HCT116 (cell line): ENCODE measurements around the gene SLC34A3. TPM values are rescaled to one million over a fixed set of nuclear protein-coding genes. Genes with fewer than 3 reads are reported as not detected.

Experiments
- ATAC-seq: fragments of 200-7000 bp; cut with Tn5 transposase; 2 replicates; pipeline ENCODE4 v1.9.1; 2020; ENCODE audit warnings: mild to moderate bottlenecking, moderate library complexity
- BruUV-seq: library from RNA; stranded (reverse); fragments of 400-500 nt; replicated peaks from 2 replicates; lab custom pipeline; 2021; lab: Mats Ljungman, UMichigan
- CTCF ChIA-PET: fragments of 300-600 bp; sonication (Branson Sonifier 250); formaldehyde crosslinking; loops from one replicate; lab custom pipeline; 2021; ENCODE audit warnings: antibody characterized with exemption; lab: Charles Lee
- POLR2A ChIA-PET: fragments of 300-600, 350-600 bp; sonication (Branson Sonifier 250); formaldehyde crosslinking; loops from one replicate; lab custom pipeline; 2021; ENCODE audit warnings: antibody characterized with exemption; lab: Charles Lee
- RAD21 ChIA-PET, 2 experiments: fragments of 300-600 bp; sonication (Branson Sonifier 250); formaldehyde crosslinking; loops; one replicate each; lab custom pipeline; 2023; ENCODE audit warnings: low total read pairs in 2 of 2; ENCODE audit not compliant: uncharacterized antibody in 2 of 2, unreplicated experiment in 2 of 2, low non-redundant PET in 1 of 2; lab: Charles Lee
- DNase-seq: peaks from one replicate; pipeline ENCODE4 v3.0.0-alpha.2; 2010; ENCODE audit warnings: low read depth, low spot score
- H2AFZ ChIP-seq: fragments of 200-600 bp; shearing (Covaris generic), sonication (generic); 2 replicates; pipeline ENCODE4 v1.6.1; 2017; ENCODE audit warnings: low read depth, mixed run types, mixed read lengths, antibody characterized with exemption, low read length; ENCODE audit not compliant: poor library complexity, severe bottlenecking
- H3K27ac ChIP-seq: 2 replicates; pipeline ENCODE4 v1.5.1; 2012; ENCODE audit warnings: low read depth, low read length
- H3K27me3 ChIP-seq: fragments of 200-600 bp; sonication (generic); 2 replicates; pipeline ENCODE4 v1.6.1; 2016; ENCODE audit warnings: mixed run types, low read length, mixed read lengths; ENCODE audit not compliant: insufficient read depth
- H3K36me3 ChIP-seq, 2 experiments: fragments of 200-500 bp in 1 of 2; fragments of 200-600 bp in 1 of 2; sonication (Bioruptor generic) in 1 of 2; sonication (generic) in 1 of 2; 2 replicates each; pipeline versions ENCODE4 v1.5.1 to v1.6.1; 2014 to 2016; ENCODE audit warnings: low read length in 2 of 2, inconsistent platforms in 1 of 2, mixed read lengths in 1 of 2, mixed run types in 1 of 2; ENCODE audit not compliant: insufficient read depth in 2 of 2, control insufficient read depth in 1 of 2
- H3K4me1 ChIP-seq, 2 experiments: fragments of 200-600 bp in 1 of 2; sonication (generic) in 1 of 2; 2 replicates each; pipeline versions ENCODE4 v1.5.1 to v1.6.1; 2012 to 2017; ENCODE audit warnings: low read length in 2 of 2, inconsistent platforms in 1 of 2, mild to moderate bottlenecking in 1 of 2, mixed read lengths in 1 of 2, mixed run types in 1 of 2, moderate library complexity in 1 of 2; ENCODE audit not compliant: insufficient read depth in 2 of 2, control insufficient read depth in 1 of 2
- H3K4me2 ChIP-seq: fragments of 200-600 bp; sonication (generic); 2 replicates; pipeline ENCODE4 v1.6.1; 2017; ENCODE audit warnings: mixed run types, low read length, mixed read lengths
- H3K4me3 ChIP-seq, 2 experiments: fragments of 200-600 bp in 1 of 2; sonication (generic) in 1 of 2; replicated peaks in 1 of 2; 2 replicates each; pipeline ENCODE4 v1.5.1; 2011 to 2016; ENCODE audit warnings: low read length in 2 of 2, control low read depth in 1 of 2, low read depth in 1 of 2, mild to moderate bottlenecking in 1 of 2, mixed read lengths in 1 of 2, mixed run types in 1 of 2
- H3K79me2 ChIP-seq: fragments of 200-600 bp; sonication (generic); 2 replicates; pipeline ENCODE4 v1.6.1; 2017; ENCODE audit warnings: mild to moderate bottlenecking, mixed run types, low read length, moderate library complexity, mixed read lengths; ENCODE audit not compliant: insufficient read depth
- H3K9ac ChIP-seq: fragments of 200-600 bp; sonication (generic); 2 replicates; pipeline ENCODE4 v1.6.1; 2016; ENCODE audit warnings: low read length, mixed read lengths
- H3K9me2 ChIP-seq: fragments of 200-600 bp; sonication (generic), shearing (Covaris generic); 2 replicates; pipeline ENCODE4 v1.6.1; 2017; ENCODE audit warnings: mixed run types, mild to moderate bottlenecking, moderate library complexity; ENCODE audit not compliant: insufficient read depth
- H3K9me3 ChIP-seq, 2 experiments: fragments of 200-500 bp in 1 of 2; fragments of 200-600 bp in 1 of 2; sonication (Bioruptor generic) in 1 of 2; sonication (generic) in 1 of 2; 2 replicates each; pipeline ENCODE4 v1.6.1; 2014 to 2017; ENCODE audit warnings: low read length in 2 of 2, mixed read lengths in 2 of 2, inconsistent platforms in 1 of 2, low read depth in 1 of 2, mild to moderate bottlenecking in 1 of 2, mixed run types in 1 of 2, moderate library complexity in 1 of 2; ENCODE audit not compliant: control insufficient read depth in 1 of 2, insufficient read depth in 1 of 2
- H4K20me1 ChIP-seq: fragments of 200-600 bp; sonication (generic), shearing (Covaris generic); 2 replicates; pipeline ENCODE4 v1.6.1; 2017; ENCODE audit warnings: mixed run types, mild to moderate bottlenecking, moderate library complexity; ENCODE audit not compliant: insufficient read depth
- EGR1 ChIP-seq: IDR thresholded peaks from 2 replicates; pipeline ENCODE4 v1.6.1; 2012; ENCODE audit warnings: low read depth
- ELF1 ChIP-seq: IDR thresholded peaks from 2 replicates; pipeline ENCODE4 v1.6.1; 2012; ENCODE audit warnings: low read depth, borderline replicate concordance
- FOSL1 ChIP-seq: IDR thresholded peaks from 2 replicates; pipeline ENCODE4 v1.6.1; 2012; ENCODE audit warnings: low read depth
- MAX ChIP-seq: IDR thresholded peaks from 2 replicates; pipeline ENCODE4 v1.6.1; 2012
- TCF7L2 ChIP-seq: IDR thresholded peaks from 2 replicates; pipeline ENCODE4 v1.7.0; 2011; ENCODE audit warnings: borderline replicate concordance, inconsistent platforms; ENCODE audit not compliant: insufficient read depth, insufficient read length; ENCODE audit errors: extremely low read depth
- YY1 ChIP-seq: IDR thresholded peaks from 2 replicates; pipeline ENCODE4 v1.6.1; 2011; ENCODE audit warnings: low read length, low read depth, moderate library complexity, mild to moderate bottlenecking; ENCODE audit not compliant: insufficient replicate concordance; ENCODE audit errors: extremely low read depth
- ZFX ChIP-seq: fragments of 450-650 bp; IDR thresholded peaks from 2 replicates; pipeline ENCODE4 v1.6.1; 2017
- intact Hi-C: fragments of 100-400 bp; cut with micrococcal nuclease; formaldehyde crosslinking; loops from 2 replicates; pipeline ENCODE4 v1.10.0; 2022
- total RNA-seq: library from RNA; stranded (reverse); gene quantifications from one replicate; pipeline ENCODE4 v1.2.1, GENCODE V29; 2021; ENCODE audit not compliant: unreplicated experiment

Gene SLC34A3
- total RNA-seq, 1 experiment from 2014 or later, result 0.15 TPM

- ATAC-seq, result no peak
- H3K4me2 ChIP-seq, result peak overlapping the region; percentile 37
- POLR2A ChIA-PET, result interaction anchor here (2.2 kb wide), 1 partner anchor 46 kb away, joined by 6 read pairs; the partner anchor contains the start of gene TUBB4B
These were observed 35.8 kb upstream of the SLC34A3 start for GRCh38 chr9:137194909-137195308.

GRCh38 chr9:137195525-137196220, 35.0 kb upstream of the SLC34A3 start:
- peaks cover 32 to 49% of the 10 kb centered on the region in 2 experiments for H3K4me1 ChIP-seq
- TF ChIP-seq MAX, result no peak
- TF ChIP-seq YY1, result no peak
- no peak for TF ChIP-seq TCF7L2
- no peak for TF ChIP-seq ZFX
- TF ChIP-seq FOSL1, result no peak
- no peak overlapping the region for H3K4me3 ChIP-seq
- H3K79me2 ChIP-seq, result peaks cover 15% of the 10 kb centered on the region; the same call in 1 of the 2 replicates
- intact Hi-C loops, result no loop called here
- H3K27ac ChIP-seq, result peak overlapping the region; percentile 38; the same call in 1 of the 2 replicates
- no TSS peak for BruUV-seq
- DNase-seq (no peak), ATAC-seq (no peak)
- no peak overlapping the region for H2AFZ ChIP-seq
- ChIA-PET POLR2A (interaction anchor here (2.2 kb wide), 1 partner anchor 45 kb away, joined by 6 read pairs; the partner anchor contains the start of gene TUBB4B), RAD21 (no interaction called here), CTCF (interaction anchor here (1.2 to 1.7 kb wide), 2 partner anchors 32 to 41 kb away, joined by 3 to 4 read pairs; partner anchors contain the start of gene RNF224)
- no peaks in the 10 kb centered on the region for H3K27me3 ChIP-seq
- no peaks in the 10 kb centered on the region; a peak in 1 of 4 replicates for H3K36me3 ChIP-seq
- H3K4me2 ChIP-seq, result peak overlapping the region; percentile 37
- H4K20me1 ChIP-seq, result no peaks in the 10 kb centered on the region
- no peaks in the 10 kb centered on the region for H3K9me2 ChIP-seq
- H3K9me3 ChIP-seq, result no peaks in the 10 kb centered on the region
- H3K9ac ChIP-seq, result no peak overlapping the region

More at GRCh38 chr9:137194909-137195308, 35.8 kb upstream of the SLC34A3 start:
- H3K36me3 ChIP-seq, result peaks cover 0 to 5% of the 10 kb centered on the region in 2 experiments; a peak in 1 of 4 replicates
- H3K4me3 ChIP-seq, result no peak overlapping the region
- H2AFZ ChIP-seq, result no peak overlapping the region
- no peaks in the 10 kb centered on the region for H3K9me2 ChIP-seq
- peaks cover 35 to 57% of the 10 kb centered on the region in 2 experiments for H3K4me1 ChIP-seq
- peaks cover 21% of the 10 kb centered on the region for H3K79me2 ChIP-seq
- H3K9me3 ChIP-seq, result no peaks in the 10 kb centered on the region
- peak overlapping the region; percentile 38; the same call in 1 of the 2 replicates for H3K27ac ChIP-seq
- no peak overlapping the region for H3K9ac ChIP-seq
- no peak for DNase-seq
- TF ChIP-seq EGR1 (no peak), ELF1 (no peak)
- H4K20me1 ChIP-seq, result no peaks in the 10 kb centered on the region
- BruUV-seq, result no TSS peak
- no peaks in the 10 kb centered on the region for H3K27me3 ChIP-seq
- intact Hi-C loops, result no loop called here
- ChIA-PET RAD21 (no interaction called here), CTCF (interaction anchor here (1.2 to 1.7 kb wide), 2 partner anchors 33 to 42 kb away, joined by 3 to 4 read pairs; partner anchors contain the start of gene RNF224)
